ENCODE results near the gene MRTFB. TPM values are rescaled to one million over a fixed set of nuclear protein-coding genes. Genes with fewer than 3 reads are reported as not detected.

Gene MRTFB
- total RNA-seq, 1 experiment from 2014 or later = 29.5 TPM

- POLR2A ChIA-PET = no interaction called here
- no TSS peak for BruUV-seq (replicated peaks)
These were observed 140.9 kb downstream of the MRTFB start for GRCh38 chr16:14211856-14212543.

GRCh38 chr16:14215941-14216340 is 144.8 kb downstream of the MRTFB start:
- Histone ChIP-seq H3K36me3 (ENCODE audit: control insufficient read depth, insufficient read depth, low read length) (no peaks in the 10 kb centered on the region), H3K4me3 (ENCODE audit: low read depth, low read length) (no peak overlapping the region), H3K4me1 (peaks cover 17% of the 10 kb centered on the region), H3K27me3 (replicated peaks; ENCODE audit: control insufficient read depth, insufficient read depth, low read length) (no peaks in the 10 kb centered on the region), H3K9me3 (no peaks in the 10 kb centered on the region)
- CTCF ChIA-PET = no interaction called here
- no peak for TF ChIP-seq CTCF (IDR thresholded peaks at IDR 0.05; ENCODE audit: insufficient read depth in 1 of 2, low read depth in 1 of 2, low read length in 1 of 2, severe bottlenecking in 1 of 2, unreplicated experiment in 1 of 2)
- POLR2A ChIA-PET = no interaction called here
- Mint-ChIP-seq H3K4me3 (ENCODE audit: unreplicated experiment) (no peak overlapping the region), H3K27me3 (ENCODE audit: insufficient read depth, unreplicated experiment) (no peaks in the 10 kb centered on the region), H3K36me3 (ENCODE audit: insufficient read depth, unreplicated experiment) (peaks cover 16% of the 10 kb centered on the region), H3K27ac (ENCODE audit: unreplicated experiment) (no peak overlapping the region), H3K9me3 (ENCODE audit: unreplicated experiment) (no peaks in the 10 kb centered on the region), H3K4me1 (ENCODE audit: low read depth, unreplicated experiment) (peaks cover 13% of the 10 kb centered on the region)
- DNase-seq = no peak
- intact Hi-C loops (cut with micrococcal nuclease; ENCODE audit: unreplicated experiment) = no loop called here
- no TSS peak for BruUV-seq (replicated peaks)

More at GRCh38 chr16:14211856-14212543, 140.9 kb downstream of the MRTFB start:
- Mint-ChIP-seq H3K27ac (ENCODE audit: unreplicated experiment) (no peak overlapping the region), H3K4me1 (ENCODE audit: low read depth, unreplicated experiment) (no peaks in the 10 kb centered on the region), H3K4me3 (ENCODE audit: unreplicated experiment) (no peak overlapping the region), H3K27me3 (ENCODE audit: insufficient read depth, unreplicated experiment) (no peaks in the 10 kb centered on the region), H3K36me3 (ENCODE audit: insufficient read depth, unreplicated experiment) (no peaks in the 10 kb centered on the region), H3K9me3 (ENCODE audit: unreplicated experiment) (no peaks in the 10 kb centered on the region)
- Histone ChIP-seq H3K9me3 (no peaks in the 10 kb centered on the region), H3K4me3 (ENCODE audit: low read depth, low read length) (no peak overlapping the region), H3K4me1 (no peaks in the 10 kb centered on the region), H3K27me3 (replicated peaks; ENCODE audit: control insufficient read depth, insufficient read depth, low read length) (no peaks in the 10 kb centered on the region), H3K36me3 (ENCODE audit: control insufficient read depth, insufficient read depth, low read length) (no peaks in the 10 kb centered on the region)
- intact Hi-C loops (cut with micrococcal nuclease; ENCODE audit: unreplicated experiment) = no loop called here
- DNase-seq = no peak
- TF ChIP-seq CTCF (IDR thresholded peaks at IDR 0.05; ENCODE audit: insufficient read depth in 1 of 2, low read depth in 1 of 2, low read length in 1 of 2, severe bottlenecking in 1 of 2, unreplicated experiment in 1 of 2) = no peak
- CTCF ChIA-PET = no interaction called here

DNA sequence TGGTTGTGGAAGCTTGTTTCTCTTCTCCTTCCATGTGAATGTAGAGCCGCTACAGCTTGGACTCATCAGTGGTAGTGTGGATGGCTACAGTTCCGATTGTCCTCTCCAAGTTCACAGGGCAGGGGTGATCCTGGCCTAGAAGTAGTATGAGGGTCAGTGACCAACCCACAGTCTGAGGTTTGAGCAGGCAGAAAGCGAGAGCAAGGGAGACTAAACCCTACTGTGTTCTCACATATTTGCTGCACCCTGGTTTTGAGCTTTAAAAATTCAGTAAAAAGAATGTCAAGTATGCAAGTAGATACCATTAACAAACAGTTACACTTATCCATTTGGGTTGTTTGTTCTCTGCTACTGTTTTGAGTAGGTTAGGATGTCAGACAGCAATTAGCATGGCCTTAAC is 148.9 kb downstream of the MRTFB start:
- ChIA-PET CTCF (interaction anchor here (0.9 to 1.2 kb wide), 4 partner anchors 18 to 300 kb away, joined by 3 to 5 read pairs (median 4); partner anchors contain the start of gene ERCC4), POLR2A (no interaction called here)
- H3K36me3 Mint-ChIP-seq (ENCODE audit: insufficient read depth, unreplicated experiment) = peaks cover 36% of the 10 kb centered on the region
- H3K27me3 ChIP-seq (replicated peaks; ENCODE audit: control insufficient read depth, insufficient read depth, low read length) = no peaks in the 10 kb centered on the region
- intact Hi-C loops (cut with micrococcal nuclease; ENCODE audit: unreplicated experiment) = no loop called here
- no peaks in the 10 kb centered on the region for H3K27me3 Mint-ChIP-seq (ENCODE audit: insufficient read depth, unreplicated experiment)
- BruUV-seq (replicated peaks) = no TSS peak
- no peak for TF ChIP-seq CTCF (IDR thresholded peaks at IDR 0.05; ENCODE audit: insufficient read depth in 1 of 2, low read depth in 1 of 2, low read length in 1 of 2, severe bottlenecking in 1 of 2, unreplicated experiment in 1 of 2)
- no peak overlapping the region for H3K4me3 ChIP-seq (ENCODE audit: low read depth, low read length)
- H3K9me3 ChIP-seq = no peaks in the 10 kb centered on the region
- H3K4me3 Mint-ChIP-seq (ENCODE audit: unreplicated experiment) = no peak overlapping the region
- no peaks in the 10 kb centered on the region for H3K36me3 ChIP-seq (ENCODE audit: control insufficient read depth, insufficient read depth, low read length)
- H3K4me1 ChIP-seq = peaks cover 22% of the 10 kb centered on the region
- H3K27ac Mint-ChIP-seq (ENCODE audit: unreplicated experiment) = peak overlapping the region; percentile 80
- peaks cover 13% of the 10 kb centered on the region for H3K9me3 Mint-ChIP-seq (ENCODE audit: unreplicated experiment)
- peak in 1 of 2 experiments; percentile 18 for DNase-seq
- peaks cover 13% of the 10 kb centered on the region for H3K4me1 Mint-ChIP-seq (ENCODE audit: low read depth, unreplicated experiment)
